SK-N-MC (cell line): ENCODE measurements around the gene FSTL1.

Experiments
- EZH2 ChIP-seq: fragments of 200-600 bp; sonication (generic); IDR thresholded peaks from one replicate; pipeline ENCODE4 v1.6.1; 2017; ENCODE audit warnings: antibody characterized with exemption
- FOXP2 ChIP-seq: optimal IDR thresholded peaks from 2 replicates; pipeline ENCODE3; 2011; ENCODE audit warnings: mild to moderate bottlenecking, moderate library complexity; ENCODE audit not compliant: insufficient read depth; ENCODE audit errors: extremely low read length, control extremely low read depth
- POLR2AphosphoS5 ChIP-seq: IDR thresholded peaks from 2 replicates; pipeline ENCODE4 v1.6.1; 2012; ENCODE audit warnings: mild to moderate bottlenecking, low read depth, low read length, borderline replicate concordance

DNA sequence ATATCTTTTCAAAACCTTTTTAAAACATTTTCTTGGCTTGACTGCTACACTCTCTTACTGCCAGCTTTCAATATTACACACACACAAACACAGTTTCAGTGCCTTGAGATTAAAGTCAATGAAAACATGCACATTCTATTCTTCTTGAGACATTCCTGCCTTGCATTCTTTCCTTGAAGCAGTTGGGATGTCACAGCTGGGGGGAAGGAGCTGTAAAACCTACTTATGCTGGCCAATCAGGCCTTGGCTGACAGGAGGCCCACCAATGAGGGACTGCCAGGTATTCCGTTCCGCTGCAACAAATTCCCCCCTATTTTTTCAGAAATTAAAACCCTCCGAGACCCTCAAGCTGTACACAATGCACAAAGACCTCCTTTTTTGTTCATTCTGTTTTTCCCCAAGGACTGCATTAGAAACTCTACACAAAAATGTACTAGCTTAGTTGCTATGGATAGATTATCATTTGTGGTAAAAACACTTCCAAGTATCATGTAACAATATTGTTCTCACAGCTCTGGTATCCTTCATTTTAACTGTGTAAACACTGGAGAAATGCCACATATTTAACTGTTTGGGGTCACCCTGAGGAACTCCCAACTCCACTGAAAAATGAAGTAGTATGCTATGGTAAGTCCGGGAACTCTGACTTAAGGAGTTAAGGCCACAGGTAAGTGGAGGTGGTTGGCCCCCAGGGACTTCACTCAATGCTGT, 18.5 kb downstream of the FSTL1 start:
- TF ChIP-seq POLR2AphosphoS5, result no peak
- TF ChIP-seq EZH2, result no peak
- TF ChIP-seq FOXP2, result no peak
